GM12878 (cell line): ENCODE results near the gene PARS2. TPM values are rescaled to one million over a fixed set of nuclear protein-coding genes. Genes with fewer than 3 reads are reported as not detected.

Experiments
- ATAC-seq: fragments of 200-7000 bp; cut with Tn5 transposase; 3 replicates; pipeline ENCODE4 v1.9.1; 2020; ENCODE audit warnings: mild to moderate bottlenecking, moderate library complexity
- BruUV-seq: library from RNA; stranded (reverse); fragments of 400-500 nt; replicated peaks from 2 replicates; lab custom pipeline; 2021; lab: Mats Ljungman, UMichigan
- CTCF ChIA-PET: fragments of 300-600 bp; sonication (Branson Sonifier 250); formaldehyde crosslinking; extraction: SDS; loops from one replicate; lab custom pipeline; 2021; ENCODE audit warnings: inconsistent platforms; lab: Yijun Ruan, JAX
- POLR2A ChIA-PET: fragments of 350-600 bp; formaldehyde crosslinking; extraction: SDS; loops from one replicate; lab custom pipeline; 2021; ENCODE audit warnings: inconsistent platforms; lab: Charles Lee
- RAD21 ChIA-PET: fragments of 300-600 bp; sonication (Branson Sonifier 250); formaldehyde crosslinking; loops from one replicate; lab custom pipeline; 2023; ENCODE audit warnings: antibody characterized with exemption; ENCODE audit not compliant: unreplicated experiment; lab: Charles Lee
- SMC1A ChIA-PET: fragments of 300-600 bp; sonication (Branson Sonifier 250); formaldehyde crosslinking; loops from one replicate; lab custom pipeline; 2023; ENCODE audit not compliant: unreplicated experiment, uncharacterized antibody; lab: Charles Lee
- DNase-seq: peaks from one replicate; pipeline ENCODE4 v3.0.0-alpha.2; 2011; ENCODE audit warnings: low read depth, low spot score
- FAIRE-seq: peaks from 3 replicates; lab custom pipeline; 2011; peaks lifted over from hg19 to GRCh38; lab: Jason Lieb, UNC
- H2AFZ ChIP-seq: 2 replicates; pipeline ENCODE4 v1.6.0; 2011; ENCODE audit warnings: low read depth, low read length, control low read depth; ENCODE audit not compliant: control insufficient read depth
- H3K27ac ChIP-seq: 2 replicates; pipeline ENCODE4 v1.5.1; 2011; ENCODE audit warnings: control low read depth; ENCODE audit not compliant: control insufficient read depth, insufficient read depth
- H3K27me3 ChIP-seq, 2 experiments: replicated peaks in 1 of 2; 2 replicates each; pipeline versions ENCODE4 v1.6.0 to v1.6.1; 2011; ENCODE audit warnings: low read length in 1 of 2; ENCODE audit not compliant: control insufficient read depth in 2 of 2, insufficient read depth in 2 of 2
- H3K36me3 ChIP-seq, 2 experiments: 2 replicates each; pipeline ENCODE4 v1.5.1; 2011; ENCODE audit warnings: low read length in 1 of 2; ENCODE audit not compliant: control insufficient read depth in 2 of 2, insufficient read depth in 2 of 2
- H3K4me1 ChIP-seq: 2 replicates; pipeline ENCODE4 v1.6.1; 2011; ENCODE audit warnings: mild to moderate bottlenecking, low read length, moderate library complexity, mixed read lengths; ENCODE audit not compliant: control insufficient read depth, insufficient read depth
- H3K4me2 ChIP-seq: 2 replicates; pipeline ENCODE4 v1.6.0; 2011; ENCODE audit warnings: control low read depth; ENCODE audit not compliant: control insufficient read depth, insufficient read depth
- H3K4me3 ChIP-seq: fragments of 200-600 bp; sonication (generic); 2 replicates; pipeline ENCODE4 v1.5.1; 2016
- H3K79me2 ChIP-seq: 2 replicates; pipeline ENCODE4 v1.6.0; 2011; ENCODE audit warnings: low read length; ENCODE audit not compliant: control insufficient read depth, insufficient read depth
- H3K9ac ChIP-seq: 2 replicates; pipeline ENCODE4 v1.8.0; 2011; ENCODE audit warnings: low read length, control low read depth, mixed read lengths; ENCODE audit not compliant: control insufficient read depth, insufficient read depth
- H3K9me3 ChIP-seq: replicated peaks from 3 replicates; pipeline ENCODE4 v1.5.1; 2011; ENCODE audit warnings: mild to moderate bottlenecking, low read length; ENCODE audit not compliant: control insufficient read depth, insufficient read depth
- H4K20me1 ChIP-seq: 2 replicates; pipeline ENCODE4 v1.6.0; 2011; ENCODE audit not compliant: control insufficient read depth, insufficient read depth
- CBFB ChIP-seq: IDR thresholded peaks from 2 replicates; pipeline ENCODE4 v1.6.1; 2016; ENCODE audit warnings: antibody characterized with exemption, low read depth
- CREB1 ChIP-seq: IDR thresholded peaks from 2 replicates; pipeline ENCODE4 v1.6.1; 2012; ENCODE audit warnings: low read depth, mild to moderate bottlenecking, inconsistent platforms
- GATAD2B ChIP-seq: fragments of 450-650 bp; conservative IDR thresholded peaks from 2 replicates; pipeline ENCODE4 v1.6.1; 2017; ENCODE audit warnings: low read depth, mild to moderate bottlenecking, moderate library complexity
- LARP7 ChIP-seq: fragments of 450-650 bp; IDR thresholded peaks from 2 replicates; pipeline ENCODE4 v1.6.1; 2017; ENCODE audit warnings: mild to moderate bottlenecking
- MTA2 ChIP-seq: fragments of 450-650 bp; IDR thresholded peaks from 2 replicates; pipeline ENCODE4 v1.6.1; 2016; ENCODE audit warnings: low read depth, mild to moderate bottlenecking, moderate library complexity
- WGBS: methylation state at CpG from one replicate; pipeline ENCODE4 v1.1.6; 2016; ENCODE audit warnings: low lambda C conversion rate; ENCODE audit not compliant: insufficient replicate concordance, insufficient coverage; ENCODE audit errors: missing lambda C conversion rate; 5-methylcytosine and 5-hydroxymethylcytosine counted together
- in situ Hi-C: fragments of 300-500 bp; cut with MboI; formaldehyde crosslinking; loops from 9 replicates; pipeline ENCODE4 v1.14.3; 2018; ENCODE audit warnings: mixed read lengths
- intact Hi-C: fragments of 100-400 bp; cut with micrococcal nuclease; formaldehyde crosslinking; loops from one replicate; pipeline ENCODE4 v1.14.2; 2022; ENCODE audit not compliant: unreplicated experiment
- polyA plus RNA-seq, 11 experiments: library from polyadenylated mRNA; depleted of rRNA in 4 of 11; unstranded in 6 of 11; stranded (reverse) in 5 of 11; fragments of >200 nt; fragmentation: Nextera tagmentation in 4 of 11; fragmentation: Illumina TruSeq in 1 of 11; extraction: Ambion mirVana in 4 of 11; extraction: Trizol in 1 of 11; gene quantifications; 1 replicate in 1 of 11; 2 replicates in 10 of 11; pipeline versions ENCODE4 v1.2.1 to v1.2.3, GENCODE V29; 2011 to 2016; ENCODE audit warnings: inconsistent platforms in 2 of 11, missing spikeins in 2 of 11, low read depth in 1 of 11
- total RNA-seq, 4 experiments: library from RNA; depleted of rRNA in 3 of 4; stranded (reverse); fragments of >200 nt in 3 of 4; fragmentation: Illumina TruSeq in 1 of 4; extraction: Trizol in 1 of 4; gene quantifications; 2 replicates each; pipeline versions ENCODE4 v1.2.1 to v1.2.3, GENCODE V29; 2013 to 2021
- TF ChIP-seq, protein P1 (sequence below): IDR thresholded peaks from 2 replicates; pipeline ENCODE4 v1.6.1; 2011; ENCODE audit warnings: borderline replicate concordance, low read depth, mild to moderate bottlenecking, moderate library complexity, mixed read lengths, low read length; ENCODE audit not compliant: insufficient read depth; ENCODE audit errors: extremely low read length
- TF ChIP-seq, protein P2 (sequence below): fragments of 450-650 bp; IDR thresholded peaks from 2 replicates; pipeline ENCODE4 v1.6.1; 2017; ENCODE audit warnings: mild to moderate bottlenecking, low read depth, inconsistent platforms; ENCODE audit not compliant: poor library complexity, severe bottlenecking

The PARS2 gene
- total and polyA plus RNA-seq, 10 of the 15 experiments (the other 5 are each of a cell fraction or from before 2014, with no cell fraction given) = 3.7 to 12.2 (median 5.9) TPM

- H3K9me3 ChIP-seq = no peaks in the 10 kb centered on the region
- H3K36me3 ChIP-seq = no peaks in the 10 kb centered on the region
- no peaks in the 10 kb centered on the region for H4K20me1 ChIP-seq
- no peak overlapping the region for H3K4me3 ChIP-seq
- no peaks in the 10 kb centered on the region for H3K27me3 ChIP-seq
- DNase-seq = no peak
- ChIA-PET SMC1A (interaction anchor here (1.5 to 1.8 kb wide), 3 partner anchors 11 to 137 kb away, joined by 3 to 6 read pairs (median 5); partner anchors contain the start of gene TTC22), POLR2A (no interaction called here), RAD21 (interaction anchor here (1.0 to 2.7 kb wide), 4 partner anchors 11 to 209 kb away, joined by 3 to 11 read pairs (median 4); partner anchors contain the start of gene TTC22)
- no peaks in the 10 kb centered on the region for H3K79me2 ChIP-seq
- no peak for FAIRE-seq
- peaks cover 13% of the 10 kb centered on the region for H3K4me1 ChIP-seq
- H3K9ac ChIP-seq = no peak overlapping the region
- in situ Hi-C loops = loop anchor here (5.0 kb wide), 1 partner anchor 145 kb away; no protein-coding TSS in a partner anchor
- H2AFZ ChIP-seq = no peak overlapping the region
- TF ChIP-seq GATAD2B = no peak
- TF ChIP-seq LARP7 = no peak
- no peak for TF ChIP-seq MTA2
- TF ChIP-seq, protein P1, sequence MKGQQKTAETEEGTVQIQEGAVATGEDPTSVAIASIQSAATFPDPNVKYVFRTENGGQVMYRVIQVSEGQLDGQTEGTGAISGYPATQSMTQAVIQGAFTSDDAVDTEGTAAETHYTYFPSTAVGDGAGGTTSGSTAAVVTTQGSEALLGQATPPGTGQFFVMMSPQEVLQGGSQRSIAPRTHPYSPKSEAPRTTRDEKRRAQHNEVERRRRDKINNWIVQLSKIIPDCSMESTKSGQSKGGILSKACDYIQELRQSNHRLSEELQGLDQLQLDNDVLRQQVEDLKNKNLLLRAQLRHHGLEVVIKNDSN = no peak
- TF ChIP-seq CREB1 = no peak
- TF ChIP-seq, protein P2, sequence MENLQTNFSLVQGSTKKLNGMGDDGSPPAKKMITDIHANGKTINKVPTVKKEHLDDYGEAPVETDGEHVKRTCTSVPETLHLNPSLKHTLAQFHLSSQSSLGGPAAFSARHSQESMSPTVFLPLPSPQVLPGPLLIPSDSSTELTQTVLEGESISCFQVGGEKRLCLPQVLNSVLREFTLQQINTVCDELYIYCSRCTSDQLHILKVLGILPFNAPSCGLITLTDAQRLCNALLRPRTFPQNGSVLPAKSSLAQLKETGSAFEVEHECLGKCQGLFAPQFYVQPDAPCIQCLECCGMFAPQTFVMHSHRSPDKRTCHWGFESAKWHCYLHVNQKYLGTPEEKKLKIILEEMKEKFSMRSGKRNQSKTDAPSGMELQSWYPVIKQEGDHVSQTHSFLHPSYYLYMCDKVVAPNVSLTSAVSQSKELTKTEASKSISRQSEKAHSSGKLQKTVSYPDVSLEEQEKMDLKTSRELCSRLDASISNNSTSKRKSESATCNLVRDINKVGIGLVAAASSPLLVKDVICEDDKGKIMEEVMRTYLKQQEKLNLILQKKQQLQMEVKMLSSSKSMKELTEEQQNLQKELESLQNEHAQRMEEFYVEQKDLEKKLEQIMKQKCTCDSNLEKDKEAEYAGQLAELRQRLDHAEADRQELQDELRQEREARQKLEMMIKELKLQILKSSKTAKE = no peak
- no peak for TF ChIP-seq CBFB
- TF ChIP-seq, all 136 proteins: peak for 0
- intact Hi-C loops = loop anchor here (5.0 kb wide), 4 partner anchors 310 to 630 kb away; partner anchors contain the start of gene SSBP3
- WGBS = 65% methylated on average over 18 of the region's 18 CpGs
- CTCF ChIA-PET = interaction anchor here (1.1 to 7.6 kb wide), 7 partner anchors 11 to 743 kb away, joined by 4 to 44 read pairs (median 4); partner anchors contain the start of genes TTC22 and TTC4
- ATAC-seq = no peak
- no peak overlapping the region for H3K4me2 ChIP-seq
- no TSS peak for BruUV-seq
- H3K27ac ChIP-seq = no peak overlapping the region
These were observed 47.7 kb upstream of the PARS2 start for GRCh38 chr1:54811739-54812655.
